GM12891 (cell line): ENCODE results near the gene FXYD2.

Experiments used
- DNase-seq: peaks from one replicate; pipeline ENCODE4 v3.0.0; 2011; ENCODE audit warnings: low spot score; ENCODE audit not compliant: insufficient read length
- FAIRE-seq: peaks from 2 replicates; lab custom pipeline; 2011; peaks lifted over from hg19 to GRCh38; lab: Jason Lieb, UNC
- PAX5 ChIP-seq: IDR thresholded peaks from 2 replicates; pipeline ENCODE4 v1.6.1; 2011; ENCODE audit warnings: low read length, moderate library complexity, mild to moderate bottlenecking; ENCODE audit not compliant: insufficient read depth, severe bottlenecking
- POLR2A ChIP-seq: IDR thresholded peaks from 2 replicates; pipeline ENCODE4 v1.6.1; 2011; ENCODE audit warnings: low read depth, low read length, control low read depth
- POLR2AphosphoS5 ChIP-seq: IDR thresholded peaks from 2 replicates; pipeline ENCODE4 v1.6.1; 2011; ENCODE audit warnings: low read depth, low read length, control low read depth
- POU2F2 ChIP-seq: IDR thresholded peaks from 2 replicates; pipeline ENCODE4 v1.6.1; 2011; ENCODE audit warnings: low read depth, mild to moderate bottlenecking, control low read depth, low read length, moderate library complexity
- SPI1 ChIP-seq: IDR thresholded peaks from 2 replicates; pipeline ENCODE4 v1.6.1; 2011; ENCODE audit warnings: low read depth, low read length, control low read depth
- TAF1 ChIP-seq: IDR thresholded peaks from 2 replicates; pipeline ENCODE4 v1.6.1; 2011; ENCODE audit warnings: low read depth, low read length, control low read depth

The FXYD2 gene

GRCh38 chr11:117859488-117860112 lies 35.1 kb upstream of the FXYD2 start:
- FAIRE-seq: no peak
- no peak for DNase-seq
- TF ChIP-seq TAF1 (no peak), PAX5 (no peak), POLR2AphosphoS5 (no peak), SPI1 (no peak), POLR2A (no peak), POU2F2 (no peak)

- FAIRE-seq (no peak), DNase-seq (no peak)
- no peak for TF ChIP-seq SPI1
- TF ChIP-seq POU2F2: no peak
- no peak for TF ChIP-seq POLR2A
- TF ChIP-seq POLR2AphosphoS5: no peak
- TF ChIP-seq TAF1: no peak
- no peak for TF ChIP-seq PAX5
Measured at GRCh38 chr11:117859061-117859460, 34.5 kb upstream of the FXYD2 start.

- FAIRE-seq (no peak), DNase-seq (no peak)
- TF ChIP-seq POLR2AphosphoS5 (no peak), TAF1 (no peak), POU2F2 (no peak), SPI1 (no peak), PAX5 (no peak), POLR2A (no peak)
Measured at GRCh38 chr11:117857734-117858414, 33.3 kb upstream of the FXYD2 start.

- no peak for TF ChIP-seq POU2F2
- no peak for TF ChIP-seq POLR2A
- TF ChIP-seq PAX5: no peak
- no peak for TF ChIP-seq TAF1
- no peak for TF ChIP-seq SPI1
- TF ChIP-seq POLR2AphosphoS5: no peak
- DNase-seq (no peak), FAIRE-seq (no peak)
Measured at GRCh38 chr11:117855912-117856651, 31.5 kb upstream of the FXYD2 start.

GRCh38 chr11:117855186-117855845 lies 30.8 kb upstream of the FXYD2 start:
- TF ChIP-seq PAX5: no peak
- no peak for TF ChIP-seq POU2F2
- TF ChIP-seq POLR2A: no peak
- TF ChIP-seq SPI1: no peak
- no peak for TF ChIP-seq POLR2AphosphoS5
- DNase-seq (no peak), FAIRE-seq (no peak)

- no peak for DNase-seq
- no peak for TF ChIP-seq TAF1
- TF ChIP-seq POU2F2: no peak
- TF ChIP-seq POLR2A: no peak
- no peak for TF ChIP-seq PAX5
- no peak for TF ChIP-seq POLR2AphosphoS5
- TF ChIP-seq SPI1: no peak
- no peak for FAIRE-seq
Measured at GRCh38 chr11:117852309-117852708, 27.8 kb upstream of the FXYD2 start.

- no peak for DNase-seq
- no peak for FAIRE-seq
- TF ChIP-seq POLR2A (no peak), POLR2AphosphoS5 (no peak), TAF1 (no peak), SPI1 (no peak), PAX5 (no peak)
Measured at GRCh38 chr11:117851852-117852251, 27.3 kb upstream of the FXYD2 start.

GRCh38 chr11:117851106-117851505 lies 26.6 kb upstream of the FXYD2 start:
- no peak for DNase-seq
- no peak for FAIRE-seq
- TF ChIP-seq SPI1 (no peak), PAX5 (no peak), POLR2AphosphoS5 (no peak), POLR2A (no peak), TAF1 (no peak), POU2F2 (no peak)

GRCh38 chr11:117849781-117850414 lies 25.4 kb upstream of the FXYD2 start:
- TF ChIP-seq SPI1 (no peak), PAX5 (no peak)
- FAIRE-seq: no peak
- DNase-seq: no peak
